CD4-positive, alpha-beta T cell treated with Interleukin-17A for 1 hour (primary cell): Measurements from ENCODE around the gene LCK.
A peak's percentile ranks its signal among the peaks of the same experiment; 100 is the strongest.

Experiments used
- DNase-seq: peaks from one replicate; pipeline ENCODE4 v3.0.0-alpha.2; 2020

LCK gene

GRCh38 chr1:32250893-32251716 is at the start of gene LCK:
Gene LCK, plus strand, starts transcription at chr1:32251265. Its CDS starts 23,065 bp downstream, at chr1:32274330.
- DNase-seq = peak; percentile 66

DNA sequence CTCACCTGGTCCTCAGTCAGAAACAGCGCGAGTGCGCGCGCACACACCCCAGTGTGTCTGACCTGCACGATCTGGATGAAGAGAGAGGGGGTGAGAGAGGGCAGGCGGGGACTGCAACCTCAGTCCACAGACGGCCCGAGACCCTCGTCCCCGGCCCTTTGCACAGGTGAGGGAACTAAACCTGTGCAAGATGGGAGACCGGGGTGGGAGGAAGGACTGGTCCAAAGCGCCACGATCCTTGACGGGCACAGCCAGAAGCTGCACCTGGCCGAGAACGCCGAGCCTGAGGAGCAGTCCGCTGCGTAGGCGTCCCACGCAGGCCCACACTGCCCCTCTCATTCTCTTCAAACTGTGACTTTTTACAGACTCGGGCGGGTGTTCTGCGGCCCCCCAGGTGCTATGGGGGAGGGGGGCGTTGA is 46.1 kb upstream of the LCK start:
- DNase-seq = no peak

GRCh38 chr1:32205401-32206370 is 45.4 kb upstream of the LCK start, which contains the start of gene IQCC:
Gene IQCC, plus strand, starts transcription at chr1:32205671. Its CDS starts 11 bp downstream, at chr1:32205682.
- DNase-seq = peak; percentile 90

GRCh38 chr1:32208469-32208868 is 42.6 kb upstream of the LCK start:
- DNase-seq = no peak

- DNase-seq = no peak
Observed at GRCh38 chr1:32208891-32209328, 42.2 kb upstream of the LCK start, which contains the start of gene DCDC2B. Gene DCDC2B, plus strand, starts transcription at chr1:32209089. Its CDS starts 5 bp downstream, at chr1:32209094.

- peak; percentile 71 for DNase-seq
Observed at GRCh38 chr1:32215629-32216480, 35.2 kb upstream of the LCK start.

DNA sequence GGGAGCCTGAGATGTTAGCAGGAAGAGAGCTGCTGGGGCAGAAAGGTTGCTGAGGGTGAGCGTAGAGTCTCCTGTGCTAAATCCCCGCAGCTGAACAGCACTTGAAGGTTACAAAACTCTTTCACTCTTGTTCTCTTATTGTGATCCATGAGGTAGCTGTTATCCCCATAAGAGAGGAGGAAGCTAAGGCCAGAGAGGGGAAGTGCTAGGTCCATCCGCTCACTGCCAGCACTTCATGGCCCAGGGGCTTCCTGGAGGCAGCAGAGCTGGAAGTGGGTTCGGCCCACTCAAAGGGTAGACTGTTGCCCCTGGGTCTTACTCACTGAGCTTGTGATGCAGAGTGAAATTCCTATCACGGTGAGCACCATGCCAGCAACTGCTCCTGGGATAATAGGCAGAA is 34.5 kb upstream of the LCK start:
- no peak for DNase-seq

- no peak for DNase-seq
Observed at GRCh38 chr1:32219022-32219421, 32.0 kb upstream of the LCK start.

DNA sequence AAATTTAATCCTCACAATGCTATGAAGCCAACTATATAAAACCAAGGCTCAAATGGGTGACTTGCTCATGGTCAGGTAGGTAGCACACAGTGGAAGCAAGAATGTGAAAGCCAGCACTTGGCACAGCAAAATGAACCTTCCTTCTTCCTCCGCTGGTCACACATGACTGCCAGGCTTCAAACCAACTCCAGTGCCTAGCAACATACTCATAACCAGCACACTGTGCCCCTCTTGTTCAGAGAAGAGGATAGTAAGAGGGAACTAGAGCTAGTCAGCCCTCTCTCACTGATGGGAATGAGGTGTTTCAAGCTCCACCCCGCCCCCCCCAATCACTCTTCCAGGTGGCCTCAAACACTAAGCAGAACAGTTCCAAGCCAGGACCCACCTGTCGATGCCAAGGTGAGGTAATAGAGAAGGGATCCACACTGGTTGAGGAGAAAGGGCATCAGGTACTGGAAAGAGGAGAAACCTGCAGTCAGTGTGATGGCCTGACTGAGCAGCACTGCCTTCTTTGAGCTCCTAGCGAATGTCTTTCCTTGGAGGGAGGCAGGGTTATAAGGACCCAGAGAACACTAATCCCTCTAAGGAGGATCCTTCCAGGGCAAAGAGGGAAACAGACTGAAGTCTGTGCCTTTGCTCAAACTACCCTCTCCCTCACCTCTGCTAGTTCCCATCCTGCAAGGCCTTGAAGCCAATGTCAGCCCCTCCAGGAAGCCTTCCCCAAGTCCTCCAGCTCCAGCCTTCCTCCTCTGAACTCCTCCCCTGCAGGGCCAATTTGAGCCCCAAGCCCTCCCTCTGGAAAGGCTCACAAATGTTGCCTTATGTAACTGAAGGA is 30.1 kb upstream of the LCK start:
- DNase-seq = no peak

GRCh38 chr1:32221581-32221979 is 29.5 kb upstream of the LCK start:
- DNase-seq = no peak

DNA sequence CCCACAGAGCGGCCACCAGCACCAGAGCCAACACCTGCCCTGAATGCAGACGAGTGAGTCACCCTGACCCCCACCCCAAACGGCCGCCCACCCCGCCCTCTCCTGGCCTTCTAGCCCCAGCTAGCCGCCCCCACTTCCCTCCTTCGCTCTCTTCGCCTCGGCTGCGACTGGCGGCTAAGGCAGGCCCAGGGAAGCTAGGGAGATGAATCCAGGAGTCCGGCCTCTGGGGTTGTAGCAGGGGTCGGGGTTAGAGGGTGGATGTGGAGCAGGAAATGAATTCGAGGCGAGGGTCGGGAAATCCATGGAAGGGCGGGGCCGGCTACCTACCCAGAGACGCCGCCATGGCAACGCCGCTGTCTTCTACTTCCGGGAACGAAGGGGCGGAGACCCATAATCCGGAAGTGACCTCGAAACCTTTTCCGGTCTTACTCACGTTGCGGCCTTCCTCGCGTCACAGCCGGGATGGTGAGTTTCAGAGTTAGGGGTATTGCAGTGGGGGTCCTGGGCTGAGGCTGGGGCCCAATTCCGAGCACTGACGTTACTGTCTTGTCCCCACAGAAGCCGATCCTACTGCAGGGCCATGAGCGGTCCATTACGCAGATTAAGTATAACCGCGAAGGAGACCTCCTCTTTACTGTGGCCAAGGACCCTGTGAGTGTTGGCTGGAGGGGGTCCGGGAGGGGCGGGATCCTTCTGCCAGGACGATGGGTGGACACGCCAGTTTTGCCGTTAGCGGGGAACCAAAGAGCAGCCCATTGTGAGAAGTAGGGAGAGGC is 28.9 kb upstream of the LCK start, which contains the start of the genes EIF3I and TMEM234:
Gene EIF3I (plus strand): TSS at position 428 of the 776 bp plus-strand sequence. CDS start 35 bp downstream, at position 463.
Gene TMEM234 (minus strand): TSS at position 374 of the 776 bp plus-strand sequence. CDS start 31 bp downstream, at position 343.
- peak; percentile 94 for DNase-seq

- DNase-seq = no peak
Observed at GRCh38 chr1:32223683-32224082, 27.4 kb upstream of the LCK start.

- no peak for DNase-seq
Observed at GRCh38 chr1:32224285-32224684, 26.8 kb upstream of the LCK start.

DNA sequence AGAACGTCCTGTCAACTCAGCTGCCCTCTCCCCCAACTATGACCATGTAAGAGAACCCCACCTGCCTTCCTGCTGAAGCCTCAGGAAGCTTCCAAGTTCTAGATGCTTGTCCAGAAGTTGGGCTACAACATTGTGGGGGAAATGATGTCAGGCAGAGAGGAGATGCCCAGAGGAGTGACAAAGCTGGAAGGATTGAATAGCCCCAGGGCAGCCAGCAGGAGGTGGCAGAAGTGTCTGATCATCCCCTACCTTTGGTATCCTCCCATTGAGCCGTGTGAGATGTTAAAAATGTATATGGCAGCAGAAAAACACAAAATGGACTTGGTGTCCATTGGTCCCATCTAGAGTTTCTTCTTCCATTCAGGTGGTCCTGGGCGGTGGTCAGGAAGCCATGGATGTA is 22.3 kb upstream of the LCK start:
- no peak for DNase-seq

GRCh38 chr1:32231843-32232432 is 19.1 kb upstream of the LCK start:
- no peak for DNase-seq

GRCh38 chr1:32232558-32233304 is 18.3 kb upstream of the LCK start:
- no peak for DNase-seq

DNA sequence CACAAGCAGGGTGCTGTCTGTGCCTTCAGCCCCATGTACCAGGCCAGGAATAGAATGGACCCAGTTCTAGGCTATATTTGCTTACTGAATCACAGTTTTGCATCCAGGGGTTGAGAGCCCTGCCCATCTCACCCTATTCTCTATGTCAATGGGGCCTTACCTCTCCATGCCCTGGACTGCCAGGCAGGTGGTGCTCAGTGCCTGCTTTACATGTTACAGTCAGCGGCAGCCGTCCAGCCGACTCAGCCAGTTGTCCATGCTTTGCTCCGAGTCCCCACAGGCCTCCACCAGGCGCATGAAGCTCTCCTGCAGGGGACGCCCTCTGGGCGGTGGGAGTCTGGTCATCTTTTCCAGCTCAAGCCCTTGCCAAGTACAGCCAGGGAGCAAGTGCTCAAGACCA is 16.3 kb upstream of the LCK start:
- no peak for DNase-seq

GRCh38 chr1:32239337-32239736 is 11.7 kb upstream of the LCK start:
- DNase-seq = no peak

DNA sequence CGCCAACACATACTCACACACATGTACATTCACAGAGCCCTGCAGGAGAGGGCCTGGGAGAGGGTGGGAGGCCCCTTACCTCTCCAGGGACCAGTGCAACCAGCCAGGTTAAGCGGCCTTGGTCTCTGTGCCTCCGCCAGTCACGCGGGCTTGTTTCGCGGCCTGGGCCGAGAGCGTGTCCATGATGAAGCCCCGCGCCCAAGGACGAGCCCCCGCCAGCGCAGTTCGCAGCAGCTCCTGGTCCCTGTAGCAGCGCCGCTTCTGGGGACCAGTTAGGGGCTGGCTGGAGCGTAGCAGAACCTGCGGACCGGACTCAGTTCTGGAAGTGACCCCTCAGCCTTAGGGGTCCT is 11.3 kb upstream of the LCK start:
- no peak for DNase-seq
